Measurements from ENCODE around the gene SREBF2.

The SREBF2 gene

GRCh38 chr22:41832553-41833368, at the start of gene SREBF2:
SREBF2 (plus strand) TSS chr22:41833105; CDS start chr22:41833271, 166 bp downstream.
- DNase-seq: peak; percentile 97

GRCh38 chr22:41787331-41787730, 45.6 kb upstream of the SREBF2 start:
- DNase-seq: no peak

- DNase-seq: no peak
Measured at GRCh38 chr22:41793871-41794270, 39.0 kb upstream of the SREBF2 start.

GRCh38 chr22:41798736-41799135, 34.2 kb upstream of the SREBF2 start:
- DNase-seq: no peak

GRCh38 chr22:41799486-41800347, 33.2 kb upstream of the SREBF2 start:
- DNase-seq: peak; percentile 61

- DNase-seq: peak; percentile 90
Measured at GRCh38 chr22:41800348-41801146, 32.4 kb upstream of the SREBF2 start, which contains the start of gene CCDC134. CCDC134 (plus strand) TSS chr22:41800679; CDS start chr22:41808891, 8,212 bp downstream.

GRCh38 chr22:41801147-41801819, 31.6 kb upstream of the SREBF2 start:
- DNase-seq: no peak

GRCh38 chr22:41801886-41802285, 31.0 kb upstream of the SREBF2 start:
- no peak for DNase-seq

- DNase-seq: no peak
Measured at GRCh38 chr22:41805639-41806038, 27.3 kb upstream of the SREBF2 start.

GRCh38 chr22:41808400-41808799, 24.5 kb upstream of the SREBF2 start:
- DNase-seq: no peak

- no peak for DNase-seq
Measured at GRCh38 chr22:41810022-41810421, 22.9 kb upstream of the SREBF2 start.

- DNase-seq: no peak
Measured at GRCh38 chr22:41812805-41813545, 19.9 kb upstream of the SREBF2 start.

- no peak for DNase-seq
Measured at GRCh38 chr22:41813726-41814410, 19.0 kb upstream of the SREBF2 start.

GRCh38 chr22:41815716-41816115, 17.2 kb upstream of the SREBF2 start:
- no peak for DNase-seq

- DNase-seq: no peak
Measured at GRCh38 chr22:41816241-41816640, 16.7 kb upstream of the SREBF2 start.

- no peak for DNase-seq
Measured at GRCh38 chr22:41816871-41817270, 16.0 kb upstream of the SREBF2 start.

GRCh38 chr22:41818011-41818410, 14.9 kb upstream of the SREBF2 start:
- no peak for DNase-seq

- no peak for DNase-seq
Measured at GRCh38 chr22:41818596-41818995, 14.3 kb upstream of the SREBF2 start.

- no peak for DNase-seq
Measured at GRCh38 chr22:41819257-41819656, 13.6 kb upstream of the SREBF2 start.

GRCh38 chr22:41820447-41820846, 12.5 kb upstream of the SREBF2 start:
- DNase-seq: no peak
